Upper lobe of left lung (tissue), 6 donors: Measurements from ENCODE around the gene TRIM67. TPM values are rescaled to one million over a fixed set of nuclear protein-coding genes. Genes with fewer than 3 reads are reported as not detected.
A peak's percentile ranks its signal among the peaks of the same experiment; 100 is the strongest.

ENCODE experiments used
- ATAC-seq, 2 donors: fragments of 200-7000 bp; cut with Tn5 transposase; one replicate each; pipeline ENCODE4 v1.9.1; 2022; ENCODE audit warnings: mild to moderate bottlenecking in 2 of 2, moderate library complexity in 2 of 2; ENCODE audit not compliant: low FRiP score in 2 of 2
- DNase-seq, 2 donors: peaks; one replicate each; pipeline ENCODE4 v3.0.0-alpha.2; 2019 to 2020
- H3K27ac ChIP-seq, 4 donors: fragments of 200-600 bp; sonication (generic); one replicate each; pipeline ENCODE4 v1.5.1; 2016 to 2019
- H3K27me3 ChIP-seq, 4 donors: fragments of 200-600 bp; sonication (generic); one replicate each; pipeline ENCODE4 v1.5.1; 2017 to 2019
- H3K36me3 ChIP-seq, 4 donors: fragments of 200-600 bp; sonication (generic); one replicate each; pipeline ENCODE4 v1.5.1; 2016 to 2019
- H3K4me1 ChIP-seq, 4 donors: fragments of 200-600 bp; sonication (generic); one replicate each; pipeline ENCODE4 v1.5.1; 2018 to 2019
- H3K4me3 ChIP-seq, 4 donors: fragments of 200-600 bp; sonication (generic); one replicate each; pipeline ENCODE4 v1.5.1; 2017 to 2019; ENCODE audit warnings: mild to moderate bottlenecking in 2 of 4, moderate library complexity in 1 of 4
- H3K9me3 ChIP-seq, 4 donors: fragments of 200-600 bp; sonication (generic); one replicate each; pipeline ENCODE4 v1.5.1; 2018 to 2019
- EP300 ChIP-seq, 4 donors: sonication (generic); formaldehyde crosslinking; IDR thresholded peaks; one replicate each; pipeline ENCODE4 v1.5.1; 2017; ENCODE audit warnings: antibody characterized with exemption in 4 of 4, control low read depth in 2 of 4
- POLR2A ChIP-seq, 4 donors: fragments of 450-650 bp; IDR thresholded peaks; one replicate each; pipeline ENCODE4 v1.5.1; 2016 to 2017; ENCODE audit warnings: antibody characterized with exemption in 4 of 4, mild to moderate bottlenecking in 2 of 4
- POLR2AphosphoS5 ChIP-seq, 2 donors: sonication (generic); formaldehyde crosslinking; IDR thresholded peaks; one replicate each; pipeline ENCODE4 v1.5.1; 2017; ENCODE audit warnings: antibody characterized with exemption in 2 of 2
- WGBS, 2 donors: methylation state at CpG; one replicate each; pipeline ENCODE4 v1.1.5; 2017 to 2018; 5-methylcytosine and 5-hydroxymethylcytosine counted together
- total RNA-seq, 6 donors: library from RNA; depleted of rRNA in 4 of 6; stranded (reverse); fragments of >200 nt in 4 of 6; gene quantifications; one replicate each; pipeline versions ENCODE4 v1.1.0 to v1.2.1, GENCODE V29; 2016 to 2021
- TF ChIP-seq, protein P1 (sequence below), 6 experiments: fragments of 450-650 bp in 4 of 6; fragments of 200-600 bp in 2 of 6; sonication (generic) in 2 of 6; IDR thresholded peaks; one replicate each; pipeline ENCODE4 v1.5.1; 2016 to 2019; ENCODE audit warnings: antibody characterized with exemption in 6 of 6
- donor health status: DM: no; HTN: no; CAD: no; lungs with moderate emphysema.
- donor health status: DM: no; HTN: yes; CAD: no; lungs with severe emphysema.

The TRIM67 gene
- total RNA-seq, 6 donors from 2014 or later, result 0.03 TPM; not detected in 5

DNA sequence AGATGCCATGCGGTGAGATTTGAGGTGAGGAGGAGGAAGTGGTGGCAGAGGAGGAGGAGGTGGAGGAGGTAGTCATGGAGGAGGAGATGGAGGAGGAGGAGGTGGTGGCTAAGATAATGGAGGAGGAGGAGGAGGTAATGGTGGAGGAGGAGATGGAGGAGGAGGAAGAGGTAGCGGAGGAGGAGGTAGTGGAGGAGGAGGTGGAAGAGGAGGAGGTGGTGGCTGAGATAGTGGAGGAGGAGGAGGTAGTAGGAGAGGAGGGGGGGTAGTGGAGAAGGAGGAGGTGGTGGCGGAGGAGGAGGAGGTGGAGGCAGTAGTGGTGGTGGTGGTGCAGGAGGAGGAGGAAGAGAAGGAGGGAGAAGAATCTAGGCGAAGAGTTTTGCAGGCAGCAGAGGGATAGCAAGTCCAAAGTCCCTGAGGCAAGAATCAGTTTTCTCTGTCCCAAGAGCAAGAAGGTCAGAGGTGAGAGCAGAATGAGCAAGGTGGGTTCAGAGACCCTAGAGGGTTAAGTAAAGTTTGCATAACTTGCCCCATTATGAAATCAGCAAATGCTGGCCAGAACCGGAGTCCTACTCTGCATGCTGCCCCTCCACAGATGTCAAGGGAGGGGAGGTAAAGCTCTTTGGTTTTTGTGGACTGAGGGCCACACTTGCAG, 40.2 kb downstream of the TRIM67 start:
- ATAC-seq (no peak), DNase-seq (no peak)
- H3K36me3 ChIP-seq, result no peaks in the 10 kb centered on the region
- no peaks in the 10 kb centered on the region for H3K27me3 ChIP-seq
- no peak overlapping the region for H3K27ac ChIP-seq
- TF ChIP-seq POLR2A (IDR thresholded peaks at IDR 0.05) (no peak), EP300 (IDR thresholded peaks at IDR 0.05) (no peak), POLR2AphosphoS5 (IDR thresholded peaks at IDR 0.05) (no peak)
- TF ChIP-seq, protein P1, sequence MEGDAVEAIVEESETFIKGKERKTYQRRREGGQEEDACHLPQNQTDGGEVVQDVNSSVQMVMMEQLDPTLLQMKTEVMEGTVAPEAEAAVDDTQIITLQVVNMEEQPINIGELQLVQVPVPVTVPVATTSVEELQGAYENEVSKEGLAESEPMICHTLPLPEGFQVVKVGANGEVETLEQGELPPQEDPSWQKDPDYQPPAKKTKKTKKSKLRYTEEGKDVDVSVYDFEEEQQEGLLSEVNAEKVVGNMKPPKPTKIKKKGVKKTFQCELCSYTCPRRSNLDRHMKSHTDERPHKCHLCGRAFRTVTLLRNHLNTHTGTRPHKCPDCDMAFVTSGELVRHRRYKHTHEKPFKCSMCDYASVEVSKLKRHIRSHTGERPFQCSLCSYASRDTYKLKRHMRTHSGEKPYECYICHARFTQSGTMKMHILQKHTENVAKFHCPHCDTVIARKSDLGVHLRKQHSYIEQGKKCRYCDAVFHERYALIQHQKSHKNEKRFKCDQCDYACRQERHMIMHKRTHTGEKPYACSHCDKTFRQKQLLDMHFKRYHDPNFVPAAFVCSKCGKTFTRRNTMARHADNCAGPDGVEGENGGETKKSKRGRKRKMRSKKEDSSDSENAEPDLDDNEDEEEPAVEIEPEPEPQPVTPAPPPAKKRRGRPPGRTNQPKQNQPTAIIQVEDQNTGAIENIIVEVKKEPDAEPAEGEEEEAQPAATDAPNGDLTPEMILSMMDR (IDR thresholded peaks at IDR 0.05), result no peak
- no peaks in the 10 kb centered on the region for H3K9me3 ChIP-seq
- H3K4me3 ChIP-seq, result no peak overlapping the region
- WGBS, 2 donors, result 55 to 67% methylated on average over 5 of the region's 5 CpGs
- no peaks in the 10 kb centered on the region for H3K4me1 ChIP-seq

DNA sequence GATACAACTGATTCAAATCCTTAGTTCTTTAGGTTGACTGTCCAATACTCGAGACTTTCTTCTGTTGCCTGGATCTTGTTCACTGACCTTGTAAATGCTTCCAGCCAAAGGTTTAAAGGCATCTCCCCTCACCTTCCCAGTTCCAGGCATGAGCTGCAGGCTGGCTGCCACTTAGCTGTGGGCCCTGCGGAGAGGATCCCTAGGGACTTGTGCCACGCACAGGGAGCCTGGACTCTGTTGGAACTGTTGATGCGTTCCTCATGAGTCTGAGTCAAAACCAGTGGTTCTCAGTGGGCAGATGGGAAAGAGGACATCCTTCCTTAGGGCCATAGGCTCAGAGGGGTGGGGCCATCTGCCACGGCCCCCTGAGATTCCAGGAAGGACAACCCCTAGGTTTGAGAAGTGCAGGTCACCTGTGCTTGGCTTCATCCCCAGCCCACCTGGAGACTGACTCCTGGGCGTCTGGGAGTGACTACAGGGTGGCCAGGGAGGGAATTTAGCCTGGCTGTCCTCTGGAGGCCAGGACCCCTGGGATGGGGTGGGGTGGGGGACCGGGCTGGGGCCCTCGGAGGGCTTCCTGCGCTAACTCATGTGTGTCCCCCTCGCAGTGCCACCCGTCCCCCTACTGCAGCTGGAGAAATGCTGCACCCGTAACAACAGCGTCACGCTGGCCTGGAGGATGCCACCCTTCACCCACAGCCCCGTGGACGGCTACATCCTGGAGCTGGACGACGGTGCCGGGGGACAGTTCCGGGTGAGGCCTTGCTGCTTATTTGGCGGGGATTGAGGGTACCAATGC, 41.6 kb downstream of the TRIM67 start:
- WGBS, 2 donors, result 88 to 96% methylated on average over 3 to 14 of the region's 21 CpGs
- H3K9me3 ChIP-seq, result no peaks in the 10 kb centered on the region
- H3K4me1 ChIP-seq, result no peaks in the 10 kb centered on the region

DNA sequence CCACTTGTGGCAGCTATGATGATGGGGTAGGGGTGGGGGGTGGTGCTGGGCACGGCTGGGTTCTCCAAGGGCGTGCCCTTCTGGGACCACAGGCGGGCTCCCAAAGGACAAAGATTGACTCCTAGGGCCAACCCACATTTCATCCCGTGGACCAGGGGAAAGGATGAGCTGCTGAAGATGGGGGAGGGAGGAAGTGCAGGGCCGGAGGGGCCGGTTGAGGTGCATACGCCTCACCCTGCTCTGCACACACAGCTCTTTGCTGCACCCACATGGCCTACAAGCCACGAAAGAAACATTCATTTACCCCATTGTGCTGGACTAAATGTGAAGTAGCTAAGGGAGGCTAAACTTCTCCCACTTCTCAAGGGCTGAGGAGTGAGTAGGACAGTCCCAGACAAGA, 45.0 kb downstream of the TRIM67 start:
- 54 to 58% methylated on average over 8 of the region's 8 CpGs for WGBS, 2 donors
- DNase-seq (no peak), ATAC-seq (no peak)
- Histone ChIP-seq H3K4me3 (no peak overlapping the region), H3K27me3 (no peaks in the 10 kb centered on the region), H3K4me1 (peaks cover 0 to 8% (median 6%) of the 10 kb centered on the region in 4 donors), H3K27ac (no peak overlapping the region), H3K9me3 (no peaks in the 10 kb centered on the region), H3K36me3 (no peaks in the 10 kb centered on the region)
- TF ChIP-seq POLR2AphosphoS5 (IDR thresholded peaks at IDR 0.05) (no peak), EP300 (IDR thresholded peaks at IDR 0.05) (no peak), POLR2A (IDR thresholded peaks at IDR 0.05) (no peak)
- TF ChIP-seq, protein P1 (IDR thresholded peaks at IDR 0.05), result no peak

More for the DNA sequence above, 41.6 kb downstream of the TRIM67 start:
- TF ChIP-seq POLR2A (IDR thresholded peaks at IDR 0.05), result no peak
- TF ChIP-seq, protein P1 (IDR thresholded peaks at IDR 0.05), result no peak
- TF ChIP-seq POLR2AphosphoS5 (IDR thresholded peaks at IDR 0.05), result no peak
- no peak for TF ChIP-seq EP300 (IDR thresholded peaks at IDR 0.05)
- no peak overlapping the region for H3K4me3 ChIP-seq
- ATAC-seq, result peak in 1 of 2 donors; percentile 13
- no peaks in the 10 kb centered on the region for H3K36me3 ChIP-seq
- no peaks in the 10 kb centered on the region for H3K27me3 ChIP-seq
- H3K27ac ChIP-seq, result no peak overlapping the region
- peak in 1 of 2 donors; percentile 65 for DNase-seq

DNA sequence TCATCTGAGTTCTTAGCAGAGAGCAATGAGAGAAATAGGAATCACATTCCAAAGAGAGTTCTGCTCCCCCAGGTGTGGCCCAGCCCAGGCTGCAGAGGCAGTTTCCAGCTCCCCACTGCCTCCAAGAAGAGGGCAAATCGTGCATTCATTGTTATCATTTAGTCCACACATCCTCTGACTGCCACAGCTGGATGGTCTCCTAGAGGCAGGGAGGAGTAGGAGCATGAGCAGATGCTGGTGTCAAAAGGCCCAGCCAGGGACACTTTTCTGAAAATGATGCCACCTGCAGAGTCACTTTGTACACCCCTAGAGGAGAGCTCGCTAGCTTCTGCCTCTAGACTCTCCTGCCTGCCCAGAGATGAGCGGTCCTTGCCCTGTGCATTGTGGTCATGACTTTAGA, 45.6 kb downstream of the TRIM67 start:
- TF ChIP-seq EP300 (IDR thresholded peaks at IDR 0.05), result no peak
- no peak for TF ChIP-seq POLR2AphosphoS5 (IDR thresholded peaks at IDR 0.05)
- TF ChIP-seq, protein P1 (IDR thresholded peaks at IDR 0.05), result no peak
- TF ChIP-seq POLR2A (IDR thresholded peaks at IDR 0.05), result no peak
- no peaks in the 10 kb centered on the region for H3K36me3 ChIP-seq
- H3K4me1 ChIP-seq, result peaks cover 0 to 8% (median 6%) of the 10 kb centered on the region in 4 donors
- DNase-seq, result no peak
- no peak overlapping the region for H3K27ac ChIP-seq
- WGBS, 2 donors, result 81 to 90% methylated on average over 2 to 3 of the region's 3 CpGs
- H3K9me3 ChIP-seq, result no peaks in the 10 kb centered on the region
- H3K4me3 ChIP-seq, result no peak overlapping the region
- ATAC-seq, result no peak
- H3K27me3 ChIP-seq, result no peaks in the 10 kb centered on the region
